A549 treated with CORT108297 at 1 μM for 4 hours (cell line): ENCODE results near the gene TNIP1. TPM values are rescaled to one million over a fixed set of nuclear protein-coding genes. Genes with fewer than 3 reads are reported as not detected.

ENCODE experiments used
- total RNA-seq: library from RNA; stranded (reverse); fragments of 200-300 nt; extraction: Qiagen RNA extraction; gene quantifications from 5 replicates; pipeline ENCODE4 v1.2.3, GENCODE V29; 2022

TNIP1 gene, protein sequence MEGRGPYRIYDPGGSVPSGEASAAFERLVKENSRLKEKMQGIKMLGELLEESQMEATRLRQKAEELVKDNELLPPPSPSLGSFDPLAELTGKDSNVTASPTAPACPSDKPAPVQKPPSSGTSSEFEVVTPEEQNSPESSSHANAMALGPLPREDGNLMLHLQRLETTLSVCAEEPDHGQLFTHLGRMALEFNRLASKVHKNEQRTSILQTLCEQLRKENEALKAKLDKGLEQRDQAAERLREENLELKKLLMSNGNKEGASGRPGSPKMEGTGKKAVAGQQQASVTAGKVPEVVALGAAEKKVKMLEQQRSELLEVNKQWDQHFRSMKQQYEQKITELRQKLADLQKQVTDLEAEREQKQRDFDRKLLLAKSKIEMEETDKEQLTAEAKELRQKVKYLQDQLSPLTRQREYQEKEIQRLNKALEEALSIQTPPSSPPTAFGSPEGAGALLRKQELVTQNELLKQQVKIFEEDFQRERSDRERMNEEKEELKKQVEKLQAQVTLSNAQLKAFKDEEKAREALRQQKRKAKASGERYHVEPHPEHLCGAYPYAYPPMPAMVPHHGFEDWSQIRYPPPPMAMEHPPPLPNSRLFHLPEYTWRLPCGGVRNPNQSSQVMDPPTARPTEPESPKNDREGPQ
- 121 to 144 TPM (median 134 TPM) in 5 replicates for total RNA-seq

DNA sequence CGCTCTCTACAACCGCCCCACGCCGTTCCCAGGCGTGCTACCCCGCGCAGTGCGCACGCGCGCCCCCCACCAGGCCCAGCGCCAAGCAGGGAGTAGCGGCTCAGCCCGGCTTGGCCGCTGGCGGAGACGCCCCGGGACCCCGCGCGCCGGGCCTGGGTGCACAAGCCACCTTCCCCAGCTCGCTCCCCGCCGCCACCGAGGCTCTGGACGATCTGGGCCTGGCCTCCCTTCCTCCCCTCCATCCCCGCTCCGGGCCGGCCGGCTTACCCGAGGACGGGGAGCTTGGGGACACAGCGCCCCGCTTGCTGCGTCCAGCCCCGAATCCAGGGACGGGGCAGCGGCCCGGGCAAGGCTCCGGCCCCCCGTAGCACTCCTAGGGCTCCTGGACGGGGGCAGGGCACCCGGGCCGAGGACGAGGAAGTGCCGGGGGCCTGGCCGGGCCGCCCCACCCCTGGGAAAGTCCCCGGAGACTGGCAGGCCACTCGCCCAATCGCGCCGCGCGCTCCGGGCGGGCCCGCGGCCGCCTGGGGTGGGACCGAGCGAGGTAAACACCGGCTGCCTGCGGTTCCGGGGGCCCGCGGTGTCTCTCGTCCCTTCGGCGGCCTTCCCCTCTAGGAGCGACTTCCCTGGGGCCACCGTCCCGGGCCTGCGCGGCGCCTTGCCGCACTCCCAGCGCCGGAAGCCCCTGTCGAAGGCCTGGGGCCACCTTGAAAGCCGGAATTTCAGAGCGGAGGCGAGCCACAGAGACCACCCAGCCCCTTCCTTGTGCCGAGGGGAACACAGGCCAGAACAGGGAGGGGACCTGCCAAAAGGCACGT, at the start of gene TNIP1:
TSS of gene TNIP1 (minus strand) at position 422 of the 818 bp plus-strand sequence. CDS start 15,939 bp downstream, outside the sequence.

DNA sequence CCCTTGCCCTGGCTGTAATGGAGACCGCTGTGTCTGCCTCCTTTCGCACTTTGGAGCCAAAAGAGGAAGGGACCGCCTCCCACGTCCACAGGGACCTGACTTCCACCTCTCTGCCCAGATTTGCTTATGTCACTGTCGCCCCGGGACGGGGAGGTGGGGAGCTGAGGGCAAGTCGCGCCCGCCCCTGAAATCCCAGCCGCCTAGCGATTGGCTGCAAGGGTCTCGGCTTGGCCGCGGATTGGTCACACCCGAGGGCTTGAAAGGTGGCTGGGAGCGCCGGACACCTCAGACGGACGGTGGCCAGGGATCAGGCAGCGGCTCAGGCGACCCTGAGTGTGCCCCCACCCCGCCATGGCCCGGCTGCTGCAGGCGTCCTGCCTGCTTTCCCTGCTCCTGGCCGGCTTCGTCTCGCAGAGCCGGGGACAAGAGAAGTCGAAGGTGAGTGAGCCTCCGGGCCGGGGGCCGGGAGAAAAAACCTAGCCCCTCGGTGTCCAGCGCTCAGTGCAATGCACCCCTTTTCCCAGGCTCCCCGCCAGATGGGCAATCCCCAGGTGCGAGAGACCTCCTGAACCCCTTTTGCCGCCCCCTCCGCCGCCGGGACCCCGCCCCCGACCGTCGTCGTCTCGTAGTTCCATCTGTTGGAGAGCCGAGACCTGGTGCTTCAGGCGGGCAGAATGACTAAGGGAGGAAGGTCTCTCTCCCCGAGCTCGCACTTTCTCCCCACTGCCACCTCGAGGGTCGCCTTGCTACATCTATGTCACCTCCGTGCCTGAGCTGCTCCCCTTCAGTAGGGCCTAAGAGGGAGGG, 60.3 kb downstream of the TNIP1 start, which contains the start of gene GPX3:
TSS of gene GPX3 (plus strand) at position 288 of the 807 bp plus-strand sequence. CDS start at position 352, 64 bp downstream.

Other genes starting within 250 kb of the TNIP1 start
- 0.07 to 0.16 TPM (median 0.09 TPM) in 4 of 5 replicates, not detected in the other for gene IRGM, start 234.5 kb downstream of the TNIP1 start, total RNA-seq
- gene ZNF300, start 176.1 kb downstream of the TNIP1 start, total RNA-seq: 2.3 to 2.8 TPM (median 2.7 TPM) in 5 replicates
- 14.1 to 19.8 TPM (median 17.1 TPM) in 5 replicates for gene GPX3, start 60.4 kb downstream of the TNIP1 start, total RNA-seq
- 36.3 to 42.8 TPM (median 40.1 TPM) in 5 replicates for gene ANXA6, start 76.7 kb upstream of the TNIP1 start, total RNA-seq
- 1.3 to 1.9 TPM (median 1.7 TPM) in 5 replicates for gene CCDC69, start 143.1 kb upstream of the TNIP1 start, total RNA-seq
- gene GM2A, start 172.2 kb upstream of the TNIP1 start, total RNA-seq: 15.7 to 18.1 TPM (median 16.3 TPM) in 5 replicates
- not detected in 5 replicates for gene SLC36A3, start 222.7 kb upstream of the TNIP1 start, total RNA-seq